K562 (cell line): ENCODE measurements around the gene BLCAP. TPM values are rescaled to one million over a fixed set of nuclear protein-coding genes. Genes with fewer than 3 reads are reported as not detected.

Source experiments
- ATAC-seq: fragments of 200-7000 bp; cut with Tn5 transposase; 3 replicates; pipeline ENCODE4 v1.9.1; 2020; ENCODE audit warnings: moderate library complexity
- BruUV-seq: library from RNA; stranded (reverse); fragments of 400-500 nt; replicated peaks from 2 replicates; lab custom pipeline; 2021; lab: Mats Ljungman, UMichigan
- CTCF ChIA-PET: fragments of 300-600 bp; formaldehyde crosslinking; extraction: SDS; loops from one replicate; lab custom pipeline; 2021; ENCODE audit warnings: low intra/inter-chr PET ratio; lab: Yijun Ruan, JAX
- POLR2A ChIA-PET: fragments of 300-600, 350-650 bp; sonication (Branson Sonifier 250); formaldehyde crosslinking; extraction: SDS; loops from one replicate; lab custom pipeline; 2021; ENCODE audit warnings: antibody characterized with exemption, inconsistent platforms; lab: Yijun Ruan, JAX
- DNase-seq, 4 experiments: peaks; one replicate each; pipeline versions ENCODE4 v3.0.0 to v3.0.0-alpha.2; 2011 to 2018; ENCODE audit warnings: low spot score in 3 of 4, mixed read lengths in 3 of 4; ENCODE audit errors: extremely low read depth in 1 of 4
- FAIRE-seq: peaks from 2 replicates; lab custom pipeline; 2011; peaks lifted over from hg19 to GRCh38; lab: Jason Lieb, UNC
- H2AFZ ChIP-seq: 2 replicates; pipeline ENCODE4 v1.6.0; 2011; ENCODE audit warnings: low read depth, low read length, control low read depth, inconsistent platforms
- H3K27ac ChIP-seq: fragments of 200-600 bp; 3 replicates; pipeline ENCODE4 v1.8.0; 2011; ENCODE audit warnings: low read depth, mild to moderate bottlenecking, control low read depth, inconsistent platforms, low read length, moderate library complexity, mixed read lengths; ENCODE audit errors: extremely low read depth
- H3K27me3 ChIP-seq, 2 experiments: fragments of 300-600 bp in 1 of 2; 2 replicates in 1 of 2; 3 replicates in 1 of 2; pipeline versions ENCODE4 v1.6.0 to v1.8.0; 2011; ENCODE audit warnings: inconsistent platforms in 2 of 2, low read length in 2 of 2, mild to moderate bottlenecking in 1 of 2, mixed read lengths in 1 of 2, moderate library complexity in 1 of 2; ENCODE audit not compliant: control insufficient read depth in 2 of 2, insufficient read depth in 2 of 2
- H3K36me3 ChIP-seq: fragments of 300-600 bp; 3 replicates; pipeline ENCODE4 v1.8.0; 2011; ENCODE audit warnings: mild to moderate bottlenecking, low read length, inconsistent platforms; ENCODE audit not compliant: control insufficient read depth, insufficient read depth
- H3K4me1 ChIP-seq, 2 experiments: fragments of 200-600 bp in 1 of 2; replicated peaks in 1 of 2; 2 replicates in 1 of 2; 3 replicates in 1 of 2; pipeline versions ENCODE4 v1.5.1 to v1.8.0; 2011; ENCODE audit warnings: inconsistent platforms in 2 of 2, low read length in 2 of 2, mild to moderate bottlenecking in 1 of 2, mixed read lengths in 1 of 2, moderate library complexity in 1 of 2; ENCODE audit not compliant: control insufficient read depth in 2 of 2, insufficient read depth in 2 of 2
- H3K4me2 ChIP-seq: 2 replicates; pipeline ENCODE4 v1.6.1; 2011; ENCODE audit warnings: low read length, control low read depth, inconsistent platforms, mixed read lengths; ENCODE audit not compliant: insufficient read depth
- H3K4me3 ChIP-seq: fragments of 200-600 bp; sonication (generic), shearing (Covaris generic); 2 replicates; pipeline ENCODE4 v1.5.1; 2016; ENCODE audit warnings: control low read depth, inconsistent platforms
- H3K79me2 ChIP-seq: fragments of 200-600 bp; 3 replicates; pipeline ENCODE4 v1.8.0; 2011; ENCODE audit warnings: low read length, inconsistent platforms; ENCODE audit not compliant: control insufficient read depth, insufficient read depth
- H3K9ac ChIP-seq, 2 experiments: 2 replicates each; pipeline versions ENCODE4 v1.6.0 to v1.6.1; 2011; ENCODE audit warnings: low read depth in 2 of 2, low read length in 2 of 2, control low read depth in 1 of 2, inconsistent platforms in 1 of 2, mild to moderate bottlenecking in 1 of 2, mixed read lengths in 1 of 2; ENCODE audit not compliant: insufficient read depth in 1 of 2
- H3K9me1 ChIP-seq: one replicate; pipeline ENCODE4 v1.6.0; 2011; ENCODE audit warnings: inconsistent platforms, mild to moderate bottlenecking, low read length, moderate library complexity; ENCODE audit not compliant: control insufficient read depth, insufficient read depth
- H3K9me3 ChIP-seq: replicated peaks from 2 replicates; pipeline ENCODE4 v1.5.1; 2011; ENCODE audit warnings: low read depth, low read length, inconsistent platforms; ENCODE audit not compliant: control insufficient read depth, insufficient read depth
- H4K20me1 ChIP-seq: replicated peaks from 2 replicates; pipeline ENCODE4 v1.6.1; 2011; ENCODE audit warnings: low read length, inconsistent platforms, mixed read lengths; ENCODE audit not compliant: control insufficient read depth, insufficient read depth
- ATF1 ChIP-seq, 2 experiments: fragments of 450-650 bp in 1 of 2; IDR thresholded peaks; 2 replicates each; pipeline ENCODE4 v1.6.1; 2016; ENCODE audit warnings: missing compliant biosample characterization in 1 of 2, missing genetic modification characterization in 1 of 2
- FOXJ3 ChIP-seq: sonication (generic); formaldehyde crosslinking; IDR thresholded peaks from 2 replicates; pipeline ENCODE4 v1.4.0; 2020; ENCODE audit warnings: mild to moderate bottlenecking, missing genetic modification reagents
- RBFOX2 ChIP-seq: fragments of 200-400 bp; formaldehyde crosslinking; IDR thresholded peaks from 2 replicates; pipeline ENCODE4 v1.6.1; 2017; ENCODE audit warnings: low read depth, mild to moderate bottlenecking, low read length, moderate library complexity
- RBM14 ChIP-seq: fragments of 200-400 bp; formaldehyde crosslinking; IDR thresholded peaks from 2 replicates; pipeline ENCODE4 v1.6.1; 2018; ENCODE audit warnings: low read depth, mild to moderate bottlenecking, low read length, moderate library complexity, borderline replicate concordance; ENCODE audit not compliant: insufficient read depth
- WGBS: fragments of 100-300 bp; shearing (Covaris generic); methylation state at CpG from one replicate; pipeline ENCODE4 v1.1.6; 2016; ENCODE audit warnings: low coverage, mixed read lengths; ENCODE audit not compliant: insufficient coverage; ENCODE audit errors: missing lambda C conversion rate; 5-methylcytosine and 5-hydroxymethylcytosine counted together
- in situ Hi-C: fragments of 300-500 bp; cut with MboI; formaldehyde crosslinking; loops from 4 replicates; pipeline ENCODE4 v1.15.0; 2018; ENCODE audit warnings: inconsistent platforms, mixed read lengths
- intact Hi-C: fragments of 100-400 bp; cut with micrococcal nuclease; formaldehyde crosslinking; loops from 2 replicates; pipeline ENCODE4 v1.14.2; 2022
- polyA plus RNA-seq, 8 experiments: library from polyadenylated mRNA; depleted of rRNA in 4 of 8; stranded (reverse) in 5 of 8; unstranded in 3 of 8; fragments of >200 nt; fragmentation: Nextera tagmentation in 2 of 8; fragmentation: Illumina TruSeq in 1 of 8; extraction: Ambion mirVana in 2 of 8; extraction: Trizol in 1 of 8; gene quantifications; 2 replicates each; pipeline versions ENCODE4 v1.2.1 to v1.2.3, GENCODE V29; 2011 to 2014; ENCODE audit warnings: inconsistent platforms in 1 of 8, missing spikeins in 1 of 8
- total RNA-seq, 7 experiments: library from RNA; depleted of rRNA in 6 of 7; stranded (reverse); fragments of >200 nt in 6 of 7; fragmentation: Illumina TruSeq in 2 of 7; extraction: Trizol in 2 of 7; gene quantifications; 2 replicates each; pipeline versions ENCODE4 v1.2.1 to v1.2.3, GENCODE V29; 2011 to 2021; ENCODE audit warnings: low replicate concordance in 1 of 7

BLCAP gene
- total and polyA plus RNA-seq, 9 of the 15 experiments (the other 6 are each of a cell fraction or from before 2014, with no cell fraction given) = 16.9 to 41.5 (median 27.6) TPM

DNA sequence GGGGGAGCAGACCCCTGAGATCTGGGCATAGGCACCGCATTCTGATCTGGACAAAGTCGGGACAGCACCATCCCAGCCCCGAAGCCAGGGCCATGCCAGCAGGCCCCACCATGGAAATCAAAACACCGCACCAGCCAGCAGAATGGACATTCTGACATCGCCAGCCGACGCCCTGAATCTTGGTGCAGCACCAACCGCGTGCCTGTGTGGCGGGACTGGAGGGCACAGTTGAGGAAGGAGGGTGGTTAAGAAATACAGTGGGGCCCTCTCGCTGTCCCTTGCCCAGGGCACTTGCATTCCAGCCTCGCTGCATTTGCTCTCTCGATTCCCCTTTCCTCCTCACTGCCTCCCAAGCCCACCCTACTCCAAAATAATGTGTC is 4.7 kb downstream of the BLCAP start:
- in situ Hi-C loops = no loop called here
- Histone ChIP-seq H4K20me1 (no peaks in the 10 kb centered on the region; the same call in 1 of the 2 replicates), H3K4me1 (peaks cover 26 to 28% of the 10 kb centered on the region in 2 experiments), H3K36me3 (peaks cover 20% of the 10 kb centered on the region; the same call in 1 of the 3 replicates), H2AFZ (no peak overlapping the region), H3K27me3 (no peaks in the 10 kb centered on the region), H3K79me2 (peaks cover 49% of the 10 kb centered on the region), H3K4me2 (no peak overlapping the region), H3K4me3 (no peak overlapping the region), H3K9me1 (peaks cover 4% of the 10 kb centered on the region), H3K9me3 (no peaks in the 10 kb centered on the region; the same call in 1 of the 2 replicates), H3K27ac (no peak overlapping the region), H3K9ac (no peak overlapping the region)
- no TSS peak for BruUV-seq
- ChIA-PET CTCF (no interaction called here), POLR2A (interaction anchor here (0.8 kb wide), 1 partner anchor 9 kb away, joined by 7 read pairs; no protein-coding TSS in a partner anchor)
- TF ChIP-seq FOXJ3 (no peak), RBFOX2 (peak; percentile 36; the same call in 1 of the 2 replicates), ATF1 (CRISPR knock-in tag; IDR thresholded peaks at IDR 0.05) (no peak), ATF1 (tag; IDR thresholded peaks at IDR 0.05) (no peak), RBM14 (no peak)
- DNase-seq (no peak), ATAC-seq (no peak), FAIRE-seq (no peak)
- 98% methylated on average over 12 of the region's 13 CpGs for WGBS
- intact Hi-C loops = no loop called here
